OCI-LY3 (cell line): ENCODE measurements around the gene PPCS.

ENCODE experiments used
- CTCF ChIP-seq: fragments of 200-600, 300-600 bp; sonication (generic); IDR thresholded peaks from 2 replicates; pipeline ENCODE4 v1.5.1; 2014; ENCODE audit warnings: antibody characterized with exemption, low read length, low read depth
- EZH2phosphoT487 ChIP-seq: fragments of 200-600 bp; shearing (Covaris generic); IDR thresholded peaks from 2 replicates; pipeline ENCODE4 v1.6.1; 2018; ENCODE audit warnings: antibody characterized with exemption, mixed run types, low read depth

GRCh38 chr1:42417166-42417565 is 39.2 kb upstream of the PPCS start:
- TF ChIP-seq CTCF (no peak), EZH2phosphoT487 (no peak)
